Measurements from ENCODE around the gene ZNF888.

GRCh38 chr19:52967772-52968171, 44.5 kb upstream of the ZNF888 start:
- no peak for TF ChIP-seq CTCF (IDR thresholded peaks at IDR 0.05)
- TF ChIP-seq POLR2A (IDR thresholded peaks at IDR 0.05): no peak

Data from heart left ventricle (tissue), 13 donors.